SK-N-SH treated with all-trans-retinoic acid at 6 μM for 48 hours (cell line): Measurements from ENCODE around the gene SLC45A1.

Experiments used
- ATAC-seq: fragments of 200-7000 bp; cut with Tn5 transposase; 3 replicates; pipeline ENCODE4 v1.9.1; 2020; ENCODE audit warnings: mild to moderate bottlenecking, moderate library complexity
- ARNTL ChIP-seq: fragments of 450-650 bp; formaldehyde crosslinking; IDR thresholded peaks from 2 replicates; pipeline ENCODE4 v1.5.0; 2020; ENCODE audit warnings: low read depth, mild to moderate bottlenecking, moderate library complexity, borderline replicate concordance
- CSDC2 ChIP-seq: fragments of 250-450 bp; sonication (Bioruptor Pico); IDR thresholded peaks from 2 replicates; pipeline ENCODE4 v1.5.0; 2020; ENCODE audit warnings: mild to moderate bottlenecking, moderate library complexity
- ESRRG ChIP-seq: fragments of 250-450 bp; sonication (Bioruptor Pico); IDR thresholded peaks from 2 replicates; pipeline ENCODE4 v1.6.1; 2021; ENCODE audit warnings: mild to moderate bottlenecking
- GLIS3 ChIP-seq: fragments of 250-450 bp; sonication (Bioruptor Pico); IDR thresholded peaks from 2 replicates; pipeline ENCODE4 v1.5.0; 2020; ENCODE audit warnings: mild to moderate bottlenecking, moderate library complexity
- ISL1 ChIP-seq: fragments of 250-450 bp; sonication (Bioruptor Pico); IDR thresholded peaks from 2 replicates; pipeline ENCODE4 v2.1.2; 2022; ENCODE audit warnings: mild to moderate bottlenecking, moderate library complexity
- PPARA ChIP-seq: fragments of 250-450 bp; sonication (Bioruptor Pico); IDR thresholded peaks from 2 replicates; pipeline ENCODE4 v1.5.0; 2020; ENCODE audit warnings: mild to moderate bottlenecking, borderline replicate concordance
- RARB ChIP-seq: fragments of 250-450 bp; sonication (Bioruptor Pico); IDR thresholded peaks from 2 replicates; pipeline ENCODE4 v1.8.0; 2021; ENCODE audit warnings: mild to moderate bottlenecking, moderate library complexity
- TCF4 ChIP-seq: fragments of 250-450 bp; sonication (Bioruptor Pico); IDR thresholded peaks from 2 replicates; pipeline ENCODE4 v1.8.0; 2021; ENCODE audit warnings: mild to moderate bottlenecking, moderate library complexity, borderline replicate concordance
- TOX ChIP-seq: fragments of 250-450 bp; sonication (Bioruptor Pico); IDR thresholded peaks from 2 replicates; pipeline ENCODE4 v1.8.0; 2021; ENCODE audit warnings: mild to moderate bottlenecking, moderate library complexity, borderline replicate concordance
- ZC3H10 ChIP-seq: fragments of 250-450 bp; sonication (Bioruptor Pico); IDR thresholded peaks from 2 replicates; pipeline ENCODE4 v1.5.1; 2021; ENCODE audit warnings: mild to moderate bottlenecking, moderate library complexity
- ZFP3 ChIP-seq: fragments of 250-450 bp; sonication (Bioruptor Pico); IDR thresholded peaks from 2 replicates; pipeline ENCODE4 v1.5.0; 2020; ENCODE audit warnings: mild to moderate bottlenecking, moderate library complexity
- ZNF565 ChIP-seq: fragments of 450-650 bp; formaldehyde crosslinking; conservative IDR thresholded peaks from 2 replicates; pipeline ENCODE4 v1.5.0; 2020; ENCODE audit warnings: low read depth, mild to moderate bottlenecking, moderate library complexity
- ZNF8 ChIP-seq: fragments of 450-650 bp; formaldehyde crosslinking; IDR thresholded peaks from 2 replicates; pipeline ENCODE4 v1.5.0; 2020; ENCODE audit warnings: mild to moderate bottlenecking, moderate library complexity
- TF ChIP-seq, protein P1 (sequence below): fragments of 250-450 bp; sonication (Bioruptor Pico); IDR thresholded peaks from 2 replicates; pipeline ENCODE4 v1.5.1; 2021; ENCODE audit warnings: mild to moderate bottlenecking, moderate library complexity
- TF ChIP-seq, protein P2 (sequence below): fragments of 250-450 bp; sonication (Bioruptor Pico); IDR thresholded peaks from 2 replicates; pipeline ENCODE4 v1.8.0; 2020; ENCODE audit warnings: mild to moderate bottlenecking, moderate library complexity, borderline replicate concordance
- TF ChIP-seq, protein P3 (sequence below): fragments of 250-450 bp; sonication (Bioruptor Pico); IDR thresholded peaks from 2 replicates; pipeline ENCODE4 v1.5.0; 2020; ENCODE audit warnings: mild to moderate bottlenecking, moderate library complexity
- TF ChIP-seq, protein P4 (sequence below): fragments of 250-450 bp; sonication (Bioruptor Pico); IDR thresholded peaks from 2 replicates; pipeline ENCODE4 v1.5.1; 2020; ENCODE audit warnings: low read depth, mild to moderate bottlenecking, moderate library complexity

The SLC45A1 gene

DNA sequence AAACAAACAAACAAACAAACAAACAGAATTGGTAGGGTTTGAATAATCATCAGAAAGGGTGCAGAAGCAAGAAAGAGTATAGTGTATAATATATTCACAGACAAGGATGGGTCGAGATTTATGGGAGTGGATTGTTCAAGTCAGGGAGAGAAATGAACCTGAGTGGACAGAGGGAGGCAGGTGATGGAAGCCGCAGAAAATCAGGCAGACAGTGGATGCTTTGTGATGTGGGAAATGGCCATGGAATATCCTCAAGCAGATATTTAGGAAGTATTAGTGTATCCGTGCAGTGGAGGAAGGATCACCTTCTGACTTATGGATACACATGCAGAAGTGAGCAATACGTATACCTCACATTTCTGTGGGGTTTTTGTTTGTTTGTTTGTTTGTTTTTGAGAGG lies 14.0 kb upstream of the SLC45A1 start:
- TF ChIP-seq, protein P1, sequence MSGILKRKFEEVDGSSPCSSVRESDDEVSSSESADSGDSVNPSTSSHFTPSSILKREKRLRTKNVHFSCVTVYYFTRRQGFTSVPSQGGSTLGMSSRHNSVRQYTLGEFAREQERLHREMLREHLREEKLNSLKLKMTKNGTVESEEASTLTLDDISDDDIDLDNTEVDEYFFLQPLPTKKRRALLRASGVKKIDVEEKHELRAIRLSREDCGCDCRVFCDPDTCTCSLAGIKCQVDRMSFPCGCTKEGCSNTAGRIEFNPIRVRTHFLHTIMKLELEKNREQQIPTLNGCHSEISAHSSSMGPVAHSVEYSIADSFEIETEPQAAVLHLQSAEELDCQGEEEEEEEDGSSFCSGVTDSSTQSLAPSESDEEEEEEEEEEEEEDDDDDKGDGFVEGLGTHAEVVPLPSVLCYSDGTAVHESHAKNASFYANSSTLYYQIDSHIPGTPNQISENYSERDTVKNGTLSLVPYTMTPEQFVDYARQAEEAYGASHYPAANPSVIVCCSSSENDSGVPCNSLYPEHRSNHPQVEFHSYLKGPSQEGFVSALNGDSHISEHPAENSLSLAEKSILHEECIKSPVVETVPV: no peak
- no peak for ATAC-seq

DNA sequence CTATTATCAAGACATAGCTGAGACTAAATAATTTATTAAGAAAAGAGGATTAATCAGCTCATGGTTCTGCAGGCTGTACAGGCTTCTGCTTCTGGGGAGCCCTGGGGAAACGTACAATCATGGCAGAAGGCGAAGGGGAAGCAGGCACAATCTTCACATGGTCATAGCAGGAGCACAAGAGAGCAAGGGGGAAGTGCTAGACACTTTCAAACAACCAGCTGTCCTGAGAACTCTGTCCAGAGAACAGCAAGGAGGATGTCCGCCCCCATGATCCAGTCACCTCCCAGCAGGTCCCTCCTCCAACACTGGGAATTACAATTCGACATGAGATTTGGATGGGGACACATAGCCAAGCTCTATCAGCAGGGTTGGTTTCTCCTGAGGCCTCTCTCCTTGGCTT lies 10.3 kb upstream of the SLC45A1 start:
- no peak for ATAC-seq
- TF ChIP-seq, protein P1: no peak
- TF ChIP-seq, protein P2, sequence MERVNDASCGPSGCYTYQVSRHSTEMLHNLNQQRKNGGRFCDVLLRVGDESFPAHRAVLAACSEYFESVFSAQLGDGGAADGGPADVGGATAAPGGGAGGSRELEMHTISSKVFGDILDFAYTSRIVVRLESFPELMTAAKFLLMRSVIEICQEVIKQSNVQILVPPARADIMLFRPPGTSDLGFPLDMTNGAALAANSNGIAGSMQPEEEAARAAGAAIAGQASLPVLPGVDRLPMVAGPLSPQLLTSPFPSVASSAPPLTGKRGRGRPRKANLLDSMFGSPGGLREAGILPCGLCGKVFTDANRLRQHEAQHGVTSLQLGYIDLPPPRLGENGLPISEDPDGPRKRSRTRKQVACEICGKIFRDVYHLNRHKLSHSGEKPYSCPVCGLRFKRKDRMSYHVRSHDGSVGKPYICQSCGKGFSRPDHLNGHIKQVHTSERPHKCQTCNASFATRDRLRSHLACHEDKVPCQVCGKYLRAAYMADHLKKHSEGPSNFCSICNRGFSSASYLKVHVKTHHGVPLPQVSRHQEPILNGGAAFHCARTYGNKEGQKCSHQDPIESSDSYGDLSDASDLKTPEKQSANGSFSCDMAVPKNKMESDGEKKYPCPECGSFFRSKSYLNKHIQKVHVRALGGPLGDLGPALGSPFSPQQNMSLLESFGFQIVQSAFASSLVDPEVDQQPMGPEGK: no peak
- no peak for TF ChIP-seq ISL1
- TF ChIP-seq ZNF8 (CRISPR knock-in tag): no peak

DNA sequence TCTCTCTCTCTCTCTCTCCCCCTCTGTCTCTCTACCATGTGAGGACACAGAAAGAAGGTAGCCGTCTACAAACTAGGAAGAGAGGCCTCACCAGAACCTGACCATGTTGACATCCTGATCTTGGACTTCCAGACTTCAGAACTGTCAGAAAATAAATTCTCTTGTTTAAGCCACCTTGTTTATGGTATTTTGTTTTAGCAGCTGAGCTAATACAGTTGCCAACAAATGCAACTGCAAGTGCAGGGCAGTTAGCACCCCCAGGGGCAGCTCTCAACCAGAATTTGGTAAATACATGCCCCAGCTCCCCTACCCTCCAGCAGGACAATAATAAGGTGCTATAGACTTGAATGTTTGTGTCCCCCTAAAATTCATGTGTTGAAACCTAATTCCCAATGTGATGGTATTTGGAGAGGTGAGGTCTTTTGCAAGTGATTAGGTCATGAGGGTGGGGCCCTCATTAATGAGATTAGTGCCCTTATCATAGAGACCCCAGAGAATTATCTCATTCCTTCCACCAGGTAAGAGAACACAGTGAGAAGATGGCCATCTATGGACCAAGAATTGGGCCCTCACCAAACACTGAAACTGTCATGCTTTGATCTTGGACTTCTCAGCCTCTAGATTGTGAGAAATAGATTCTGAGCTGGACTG lies 6.7 kb upstream of the SLC45A1 start:
- TF ChIP-seq TCF4: no peak
- TF ChIP-seq, protein P3, sequence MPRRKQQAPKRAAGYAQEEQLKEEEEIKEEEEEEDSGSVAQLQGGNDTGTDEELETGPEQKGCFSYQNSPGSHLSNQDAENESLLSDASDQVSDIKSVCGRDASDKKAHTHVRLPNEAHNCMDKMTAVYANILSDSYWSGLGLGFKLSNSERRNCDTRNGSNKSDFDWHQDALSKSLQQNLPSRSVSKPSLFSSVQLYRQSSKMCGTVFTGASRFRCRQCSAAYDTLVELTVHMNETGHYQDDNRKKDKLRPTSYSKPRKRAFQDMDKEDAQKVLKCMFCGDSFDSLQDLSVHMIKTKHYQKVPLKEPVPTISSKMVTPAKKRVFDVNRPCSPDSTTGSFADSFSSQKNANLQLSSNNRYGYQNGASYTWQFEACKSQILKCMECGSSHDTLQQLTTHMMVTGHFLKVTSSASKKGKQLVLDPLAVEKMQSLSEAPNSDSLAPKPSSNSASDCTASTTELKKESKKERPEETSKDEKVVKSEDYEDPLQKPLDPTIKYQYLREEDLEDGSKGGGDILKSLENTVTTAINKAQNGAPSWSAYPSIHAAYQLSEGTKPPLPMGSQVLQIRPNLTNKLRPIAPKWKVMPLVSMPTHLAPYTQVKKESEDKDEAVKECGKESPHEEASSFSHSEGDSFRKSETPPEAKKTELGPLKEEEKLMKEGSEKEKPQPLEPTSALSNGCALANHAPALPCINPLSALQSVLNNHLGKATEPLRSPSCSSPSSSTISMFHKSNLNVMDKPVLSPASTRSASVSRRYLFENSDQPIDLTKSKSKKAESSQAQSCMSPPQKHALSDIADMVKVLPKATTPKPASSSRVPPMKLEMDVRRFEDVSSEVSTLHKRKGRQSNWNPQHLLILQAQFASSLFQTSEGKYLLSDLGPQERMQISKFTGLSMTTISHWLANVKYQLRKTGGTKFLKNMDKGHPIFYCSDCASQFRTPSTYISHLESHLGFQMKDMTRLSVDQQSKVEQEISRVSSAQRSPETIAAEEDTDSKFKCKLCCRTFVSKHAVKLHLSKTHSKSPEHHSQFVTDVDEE (CRISPR knock-in tag): no peak
- TF ChIP-seq ZC3H10 (CRISPR knock-in tag): no peak
- ATAC-seq: no peak

DNA sequence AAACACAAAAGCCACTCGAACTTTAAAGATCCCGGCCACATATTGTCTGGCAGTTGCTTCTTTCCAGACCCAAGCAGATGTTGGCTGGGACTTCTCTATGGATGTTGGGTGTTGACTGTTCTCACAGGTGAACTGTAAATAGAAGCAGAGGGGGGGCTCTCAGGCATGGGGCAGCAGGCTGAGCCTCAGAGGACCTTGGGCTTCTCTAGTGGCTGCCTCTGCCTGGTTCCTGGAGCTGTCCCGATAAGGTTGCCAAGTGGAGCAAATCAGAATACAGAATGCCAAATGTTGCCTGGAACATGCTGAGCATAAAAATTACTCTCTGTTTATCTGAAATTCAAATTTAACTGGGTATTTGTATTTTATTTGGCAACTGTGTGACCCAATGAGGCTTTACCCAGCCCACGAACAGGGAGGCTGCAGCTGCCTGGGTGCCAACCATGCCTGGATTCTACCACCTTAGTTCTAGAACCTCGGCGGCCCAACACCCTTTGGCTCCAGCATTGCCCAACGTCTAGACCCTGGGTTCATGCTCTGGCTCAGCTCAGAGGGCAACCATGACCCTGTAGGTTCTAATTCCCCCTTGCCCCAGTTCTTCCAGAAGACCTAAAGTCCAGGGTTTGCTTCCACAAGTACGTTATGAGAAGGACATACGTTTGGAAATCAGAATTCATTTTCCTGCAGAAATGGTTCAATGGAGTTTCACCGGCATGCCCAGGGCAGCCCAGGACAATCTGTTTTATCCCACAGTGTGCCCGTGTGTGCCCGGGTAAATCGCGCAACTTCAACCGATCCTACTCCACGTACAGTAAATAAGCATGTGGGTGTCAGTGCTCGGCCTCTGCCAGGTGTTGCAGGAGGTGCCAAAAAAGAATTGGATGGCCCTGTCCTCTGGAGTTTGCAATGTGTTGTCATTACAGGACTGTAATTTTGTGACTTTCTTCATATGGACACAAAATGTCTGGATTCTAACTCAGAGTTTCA lies 5.4 kb upstream of the SLC45A1 start:
- ATAC-seq: no peak
- TF ChIP-seq, protein P2: no peak
- no peak for TF ChIP-seq CSDC2 (CRISPR knock-in tag)
- TF ChIP-seq PPARA (CRISPR knock-in tag): no peak
- TF ChIP-seq ZNF8 (CRISPR knock-in tag): no peak
- TF ChIP-seq, protein P4, sequence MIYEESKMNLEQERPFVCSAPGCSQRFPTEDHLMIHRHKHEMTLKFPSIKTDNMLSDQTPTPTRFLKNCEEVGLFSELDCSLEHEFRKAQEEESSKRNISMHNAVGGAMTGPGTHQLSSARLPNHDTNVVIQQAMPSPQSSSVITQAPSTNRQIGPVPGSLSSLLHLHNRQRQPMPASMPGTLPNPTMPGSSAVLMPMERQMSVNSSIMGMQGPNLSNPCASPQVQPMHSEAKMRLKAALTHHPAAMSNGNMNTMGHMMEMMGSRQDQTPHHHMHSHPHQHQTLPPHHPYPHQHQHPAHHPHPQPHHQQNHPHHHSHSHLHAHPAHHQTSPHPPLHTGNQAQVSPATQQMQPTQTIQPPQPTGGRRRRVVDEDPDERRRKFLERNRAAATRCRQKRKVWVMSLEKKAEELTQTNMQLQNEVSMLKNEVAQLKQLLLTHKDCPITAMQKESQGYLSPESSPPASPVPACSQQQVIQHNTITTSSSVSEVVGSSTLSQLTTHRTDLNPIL (CRISPR knock-in tag): no peak
- no peak for TF ChIP-seq ARNTL (CRISPR knock-in tag)
- TF ChIP-seq ZNF565: no peak
- no peak for TF ChIP-seq TOX (CRISPR knock-in tag)
- no peak for TF ChIP-seq ISL1
- TF ChIP-seq, protein P1: no peak
- no peak for TF ChIP-seq RARB
- no peak for TF ChIP-seq ZFP3
- TF ChIP-seq GLIS3: no peak
- no peak for TF ChIP-seq ESRRG (CRISPR knock-in tag)
- no peak for TF ChIP-seq TCF4
- TF ChIP-seq ZC3H10 (CRISPR knock-in tag): no peak
- TF ChIP-seq, protein P3 (CRISPR knock-in tag): no peak
